Thymus (tissue), 11 donors: ENCODE measurements around the gene CAMSAP2. TPM values are rescaled to one million over a fixed set of nuclear protein-coding genes. Genes with fewer than 3 reads are reported as not detected.

Source experiments
- DNase-seq, 9 donors: peaks; one replicate each; pipeline ENCODE4 v3.0.0-alpha.2; 2013; ENCODE audit warnings: low spot score in 9 of 9, low read depth in 6 of 9, missing footprints in 1 of 9
- H3K27ac ChIP-seq, 2 donors: one replicate each; pipeline ENCODE4 v1.5.1; 2013; ENCODE audit warnings: control low read depth in 1 of 2, low read depth in 1 of 2, low read length in 1 of 2, mild to moderate bottlenecking in 1 of 2, moderate library complexity in 1 of 2
- H3K27me3 ChIP-seq, 2 donors: one replicate each; pipeline ENCODE4 v1.5.1; 2013; ENCODE audit warnings: low read length in 1 of 2; ENCODE audit not compliant: control insufficient read depth in 2 of 2, insufficient read depth in 1 of 2
- H3K36me3 ChIP-seq, 2 donors: one replicate each; pipeline ENCODE4 v1.5.1; 2013; ENCODE audit warnings: low read length in 1 of 2, mild to moderate bottlenecking in 1 of 2, moderate library complexity in 1 of 2; ENCODE audit not compliant: control insufficient read depth in 2 of 2, insufficient read depth in 2 of 2
- H3K4me1 ChIP-seq, 2 donors: one replicate each; pipeline ENCODE4 v1.5.1; 2013; ENCODE audit warnings: low read length in 2 of 2; ENCODE audit not compliant: control insufficient read depth in 2 of 2, insufficient read depth in 2 of 2
- H3K4me3 ChIP-seq, 2 donors: one replicate each; pipeline ENCODE4 v1.5.1; 2013; ENCODE audit warnings: low read length in 2 of 2, control low read depth in 1 of 2, mild to moderate bottlenecking in 1 of 2
- H3K9me3 ChIP-seq, 2 donors: one replicate each; pipeline ENCODE4 v1.5.1; 2013; ENCODE audit warnings: low read length in 1 of 2, mild to moderate bottlenecking in 1 of 2; ENCODE audit not compliant: control insufficient read depth in 2 of 2, insufficient read depth in 1 of 2
- WGBS: extraction: QIAGEN DNeasy Blood & Tissue Kit; methylation state at CpG from one replicate; pipeline ENCODE4 v1.1.7; 2013; 5-methylcytosine and 5-hydroxymethylcytosine counted together
- polyA plus RNA-seq: library from polyadenylated mRNA; stranded (reverse); fragments of 200-250 nt; gene quantifications from one replicate; pipeline ENCODE4 v1.2.3, GENCODE V29; 2013
- total RNA-seq: library from RNA; stranded (reverse); fragments of 120-200 nt; gene quantifications from one replicate; pipeline ENCODE4 v1.2.4, GENCODE V29; 2013
- donor health status: healthy.

Gene CAMSAP2
- total and polyA plus RNA-seq, 2 donors = 6.5 to 9.2 TPM

DNA sequence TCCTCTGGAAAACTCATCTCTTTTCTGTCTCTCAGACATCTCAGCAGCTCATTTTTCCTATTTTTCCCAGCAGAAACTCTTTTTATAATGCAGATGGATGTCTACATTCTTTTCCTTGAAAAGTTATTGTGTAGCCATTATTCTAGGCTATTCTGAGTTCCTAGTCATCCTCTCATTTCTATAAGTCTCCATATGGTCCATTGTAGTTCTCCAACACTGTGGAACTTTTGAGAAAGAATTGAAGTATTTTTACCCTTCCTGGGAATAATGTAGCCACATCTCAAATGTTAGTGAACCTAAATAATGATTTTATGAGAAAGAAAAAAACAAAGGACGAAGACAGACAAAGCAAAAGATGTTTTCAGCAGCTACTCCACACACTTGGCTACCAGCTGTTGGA is 107.7 kb downstream of the CAMSAP2 start:
- Histone ChIP-seq H3K9me3 (no peaks in the 10 kb centered on the region), H3K4me1 (no peaks in the 10 kb centered on the region), H3K27ac (no peak overlapping the region), H3K27me3 (no peaks in the 10 kb centered on the region), H3K36me3 (no peaks in the 10 kb centered on the region), H3K4me3 (no peak overlapping the region)
- DNase-seq = no peak
- 93% methylated on average over 1 of the region's 1 CpG for WGBS

DNA sequence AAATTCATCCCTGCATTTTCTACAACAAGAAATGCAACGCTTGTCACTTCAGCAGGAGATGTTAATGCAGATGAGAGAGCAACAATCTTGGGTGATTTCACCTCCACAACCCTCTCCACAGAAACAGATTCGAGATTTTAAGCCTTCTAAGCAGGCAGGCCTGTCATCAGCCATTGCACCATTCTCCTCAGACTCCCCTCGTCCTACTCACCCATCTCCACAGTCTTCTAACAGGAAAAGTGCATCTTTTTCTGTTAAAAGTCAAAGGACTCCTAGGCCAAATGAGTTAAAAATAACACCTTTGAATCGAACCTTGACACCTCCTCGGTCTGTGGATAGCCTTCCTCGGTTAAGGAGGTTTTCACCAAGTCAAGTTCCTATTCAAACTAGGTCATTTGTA is 110.7 kb downstream of the CAMSAP2 start:
- 96% methylated on average over 6 of the region's 6 CpGs for WGBS
- DNase-seq = no peak
- Histone ChIP-seq H3K9me3 (no peaks in the 10 kb centered on the region), H3K36me3 (no peaks in the 10 kb centered on the region), H3K27ac (no peak overlapping the region), H3K4me1 (no peaks in the 10 kb centered on the region), H3K27me3 (no peaks in the 10 kb centered on the region), H3K4me3 (no peak overlapping the region)

DNA sequence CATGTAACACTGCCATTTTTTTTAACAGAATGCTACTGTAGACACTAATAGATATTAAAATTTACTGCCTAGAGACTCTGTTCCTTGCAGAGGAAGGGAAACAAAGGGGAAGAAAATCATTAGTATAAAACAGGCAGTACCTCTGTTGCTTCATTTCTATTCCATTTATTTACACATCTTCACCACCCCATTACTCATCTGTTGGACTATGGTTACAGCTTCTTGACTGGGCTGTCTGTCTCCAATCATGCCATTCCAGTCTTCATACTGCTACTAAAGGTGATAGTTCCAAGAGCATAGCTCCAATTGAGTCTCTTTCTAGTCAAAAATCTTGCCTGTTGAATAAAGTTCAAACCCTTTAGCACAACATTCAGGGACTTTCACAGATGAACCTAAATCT is 111.9 kb downstream of the CAMSAP2 start:
- Histone ChIP-seq H3K27ac (no peak overlapping the region), H3K4me1 (no peaks in the 10 kb centered on the region), H3K36me3 (no peaks in the 10 kb centered on the region), H3K4me3 (no peak overlapping the region), H3K9me3 (no peaks in the 10 kb centered on the region), H3K27me3 (no peaks in the 10 kb centered on the region)
- DNase-seq = no peak

DNA sequence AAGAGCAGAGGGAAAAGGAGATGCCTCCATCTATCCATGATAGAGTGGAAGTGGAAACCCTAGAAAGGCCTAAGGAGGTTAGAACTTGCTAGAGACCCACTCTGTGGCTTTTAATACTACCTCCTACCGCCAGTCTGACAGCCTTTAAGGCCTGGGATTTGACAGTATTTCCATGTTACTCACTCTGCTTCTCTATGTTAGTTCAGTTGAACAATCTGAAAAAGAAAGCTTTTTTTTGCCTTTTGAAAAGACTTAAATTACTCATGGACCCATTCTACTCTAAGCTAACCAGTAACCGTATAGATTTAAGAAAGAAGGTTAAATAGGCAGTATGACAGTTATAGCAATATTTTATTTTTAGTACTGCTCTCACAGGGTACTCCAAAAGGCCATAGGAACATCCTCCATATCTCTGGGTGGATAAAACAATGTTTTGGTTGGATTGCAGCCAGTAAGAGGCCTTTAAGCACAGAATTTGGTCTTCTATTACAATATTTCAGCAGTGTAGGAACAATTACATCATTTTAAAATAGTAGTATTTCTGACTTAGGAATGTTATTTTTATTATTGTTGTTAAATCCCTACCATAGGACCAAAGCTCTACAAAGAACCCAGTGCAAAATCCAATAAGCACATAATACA is 118.1 kb downstream of the CAMSAP2 start:
- peaks cover 0 to 4% of the 10 kb centered on the region in 2 donors for H3K36me3 ChIP-seq
- no peak for DNase-seq
- H3K27ac ChIP-seq = no peak overlapping the region
- no peaks in the 10 kb centered on the region for H3K4me1 ChIP-seq
- H3K4me3 ChIP-seq = no peak overlapping the region
- H3K27me3 ChIP-seq = no peaks in the 10 kb centered on the region
- H3K9me3 ChIP-seq = no peaks in the 10 kb centered on the region
- 96% methylated on average over 2 of the region's 2 CpGs for WGBS

DNA sequence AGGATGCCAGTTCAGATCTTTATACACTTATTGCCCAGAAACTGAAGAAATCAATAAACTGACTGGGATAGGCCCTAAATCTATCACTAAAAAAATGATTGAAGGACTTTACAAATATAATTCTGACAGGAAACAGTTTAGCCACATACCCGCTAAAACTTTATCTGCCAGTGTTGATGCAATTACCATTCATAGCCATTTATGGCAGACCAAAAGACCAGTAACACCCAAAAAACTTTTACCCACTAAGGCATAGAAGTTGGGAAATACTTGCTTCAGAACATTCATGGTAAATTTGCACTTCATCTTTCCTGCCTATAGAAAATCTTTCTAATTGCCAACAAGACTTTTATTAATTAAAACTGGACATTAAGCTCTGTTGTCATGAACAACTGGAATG is 119.1 kb downstream of the CAMSAP2 start:
- WGBS = 94% methylated on average over 1 of the region's 1 CpG
- Histone ChIP-seq H3K4me3 (no peak overlapping the region), H3K36me3 (peaks cover 0 to 4% of the 10 kb centered on the region in 2 donors), H3K4me1 (no peaks in the 10 kb centered on the region), H3K27ac (no peak overlapping the region), H3K27me3 (no peaks in the 10 kb centered on the region), H3K9me3 (no peaks in the 10 kb centered on the region)
- no peak for DNase-seq

DNA sequence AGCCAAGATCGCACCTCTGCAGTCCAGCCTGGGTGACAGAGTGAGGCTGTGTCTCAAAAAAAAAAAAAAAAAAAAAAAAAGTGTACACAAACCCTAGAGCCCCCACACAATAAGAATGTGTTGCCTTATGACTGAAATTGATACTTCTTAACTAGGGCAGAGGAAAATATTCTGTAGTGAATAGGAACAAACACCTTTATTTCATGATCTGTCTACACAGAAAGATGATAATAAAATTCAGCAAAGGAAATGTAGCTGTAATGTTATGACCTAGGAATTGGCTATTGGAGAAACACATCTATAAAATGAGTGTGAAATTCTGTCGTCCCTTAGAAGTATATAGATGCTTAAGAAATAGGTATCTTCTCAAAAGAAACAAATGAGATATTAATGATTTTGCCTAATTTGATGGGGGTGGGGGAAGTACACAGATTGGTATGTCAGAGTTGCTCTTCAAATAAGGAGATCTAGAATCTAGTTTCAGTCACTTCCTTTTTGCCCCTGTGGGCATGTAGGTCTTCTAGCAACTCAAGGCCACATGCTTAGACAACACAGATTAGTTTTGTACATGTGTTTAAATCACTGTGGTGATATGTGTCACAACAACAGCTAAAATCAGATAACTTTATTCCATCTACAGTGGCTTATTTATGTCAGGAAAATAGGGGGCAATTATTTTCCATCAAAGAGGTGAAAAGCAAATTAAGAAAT is 123.4 kb downstream of the CAMSAP2 start:
- WGBS = 97% methylated on average over 2 of the region's 2 CpGs

DNA sequence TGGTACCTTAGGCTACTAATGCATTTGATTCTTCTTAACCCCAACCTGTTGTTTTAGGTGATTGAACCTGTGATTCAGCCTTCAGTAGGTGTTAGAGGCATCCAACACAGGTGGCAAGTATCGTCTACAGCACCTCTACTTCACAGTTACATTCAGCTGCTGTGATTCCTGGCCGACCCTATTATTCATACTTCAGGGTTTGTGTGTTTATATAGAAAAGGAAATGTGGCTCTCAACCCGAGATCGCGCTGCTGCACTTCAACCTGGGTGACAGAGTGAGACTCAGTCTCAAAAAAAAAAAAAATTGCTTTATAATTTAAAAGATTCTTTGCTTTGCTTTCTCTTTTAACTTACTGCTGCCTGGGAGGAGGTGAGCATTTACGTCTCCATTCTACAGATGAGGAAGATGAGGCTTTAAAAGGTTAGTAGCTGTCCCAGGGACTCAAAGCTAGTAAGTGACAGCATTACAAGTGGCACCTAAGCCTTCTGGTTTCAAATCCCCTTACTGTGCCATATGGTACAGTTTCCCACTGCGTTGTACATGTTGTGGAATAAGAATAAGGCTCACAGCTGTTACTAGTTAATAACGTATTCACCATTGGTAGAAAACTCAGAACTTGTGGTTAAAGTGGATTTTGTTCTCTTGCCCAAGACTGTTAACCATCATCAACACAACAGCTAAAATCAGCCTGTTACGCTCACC is 124.2 kb downstream of the CAMSAP2 start:
- Histone ChIP-seq H3K4me1 (no peaks in the 10 kb centered on the region), H3K27me3 (peaks cover 0 to 2% of the 10 kb centered on the region in 2 donors), H3K9me3 (no peaks in the 10 kb centered on the region), H3K27ac (no peak overlapping the region), H3K4me3 (no peak overlapping the region), H3K36me3 (no peaks in the 10 kb centered on the region)
- DNase-seq = no peak
- 93% methylated on average over 9 of the region's 9 CpGs for WGBS

More for the DNA sequence above, 123.4 kb downstream of the CAMSAP2 start:
- Histone ChIP-seq H3K27me3 (no peaks in the 10 kb centered on the region), H3K27ac (no peak overlapping the region), H3K4me1 (no peaks in the 10 kb centered on the region), H3K9me3 (no peaks in the 10 kb centered on the region), H3K4me3 (no peak overlapping the region), H3K36me3 (no peaks in the 10 kb centered on the region)
- DNase-seq = no peak

DNA sequence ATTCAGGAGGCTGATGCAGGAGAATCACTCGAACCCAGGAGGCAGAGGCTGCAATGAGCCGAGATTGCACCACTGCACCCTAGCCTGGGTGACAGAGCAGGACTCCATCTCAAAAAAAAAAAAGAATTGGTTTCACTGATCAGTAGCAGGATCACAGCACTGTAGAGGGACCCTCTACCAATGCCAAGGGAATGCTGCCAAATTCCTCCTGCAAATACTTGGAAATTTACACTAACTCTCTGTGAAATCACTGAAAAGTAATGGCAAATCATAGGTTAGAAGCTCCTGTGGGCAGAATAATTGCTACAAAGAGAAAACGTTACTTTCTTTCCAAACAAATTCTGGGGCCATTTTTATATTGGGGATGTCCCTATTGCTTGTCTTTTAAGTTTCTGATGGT is 127.4 kb downstream of the CAMSAP2 start:
- Histone ChIP-seq H3K27me3 (peaks cover 0 to 20% of the 10 kb centered on the region in 2 donors), H3K4me3 (no peak overlapping the region), H3K4me1 (no peaks in the 10 kb centered on the region), H3K27ac (no peak overlapping the region), H3K9me3 (no peaks in the 10 kb centered on the region), H3K36me3 (no peaks in the 10 kb centered on the region)
- DNase-seq = no peak
- WGBS = 95% methylated on average over 3 of the region's 3 CpGs

DNA sequence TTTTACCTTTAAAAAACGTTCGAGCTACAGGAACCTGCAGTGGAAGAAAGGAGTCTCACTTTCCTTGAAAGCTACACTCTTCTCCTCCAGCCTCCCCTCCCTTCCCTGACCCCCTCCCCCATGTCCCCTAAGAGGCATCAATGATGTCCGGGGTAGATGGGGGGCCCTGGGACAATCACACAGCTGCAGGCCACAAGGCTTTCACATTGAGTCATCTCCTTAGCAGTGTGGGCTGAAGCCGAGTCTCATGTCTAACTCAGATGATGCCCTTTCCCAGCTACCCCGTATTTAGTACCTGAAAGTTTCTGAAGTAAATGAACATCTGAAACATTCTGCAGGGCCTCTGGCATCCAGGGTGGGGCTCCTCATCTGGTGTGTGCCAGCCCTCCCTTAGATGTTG is 127.8 kb downstream of the CAMSAP2 start:
- Histone ChIP-seq H3K4me1 (no peaks in the 10 kb centered on the region), H3K27me3 (peaks cover 0 to 24% of the 10 kb centered on the region in 2 donors), H3K27ac (no peak overlapping the region), H3K9me3 (no peaks in the 10 kb centered on the region), H3K4me3 (no peak overlapping the region), H3K36me3 (no peaks in the 10 kb centered on the region)
- 79% methylated on average over 5 of the region's 5 CpGs for WGBS
- DNase-seq = no peak
